Measurements from ENCODE around the gene MYCBP2.

DNA sequence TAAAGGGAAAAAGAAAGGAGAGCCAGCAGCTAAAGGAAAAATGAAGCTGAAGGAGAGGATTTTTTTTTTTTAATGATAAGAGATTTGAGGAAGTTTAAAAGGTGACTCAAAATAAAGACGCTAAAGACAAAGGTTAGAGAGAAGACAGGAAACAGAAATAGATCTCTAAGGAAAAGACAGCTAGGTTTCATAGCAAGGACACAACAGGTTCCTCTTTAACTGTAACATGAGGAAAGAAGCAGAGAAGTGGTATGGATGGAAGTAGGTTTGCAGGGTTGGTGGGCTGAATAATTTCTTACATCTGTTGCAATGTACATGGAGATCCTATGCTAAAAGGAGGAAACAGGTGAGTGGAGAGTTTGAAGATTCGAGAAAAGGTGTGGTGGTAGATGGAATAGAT lies 107.5 kb downstream of the MYCBP2 start:
- TF ChIP-seq, protein P1, sequence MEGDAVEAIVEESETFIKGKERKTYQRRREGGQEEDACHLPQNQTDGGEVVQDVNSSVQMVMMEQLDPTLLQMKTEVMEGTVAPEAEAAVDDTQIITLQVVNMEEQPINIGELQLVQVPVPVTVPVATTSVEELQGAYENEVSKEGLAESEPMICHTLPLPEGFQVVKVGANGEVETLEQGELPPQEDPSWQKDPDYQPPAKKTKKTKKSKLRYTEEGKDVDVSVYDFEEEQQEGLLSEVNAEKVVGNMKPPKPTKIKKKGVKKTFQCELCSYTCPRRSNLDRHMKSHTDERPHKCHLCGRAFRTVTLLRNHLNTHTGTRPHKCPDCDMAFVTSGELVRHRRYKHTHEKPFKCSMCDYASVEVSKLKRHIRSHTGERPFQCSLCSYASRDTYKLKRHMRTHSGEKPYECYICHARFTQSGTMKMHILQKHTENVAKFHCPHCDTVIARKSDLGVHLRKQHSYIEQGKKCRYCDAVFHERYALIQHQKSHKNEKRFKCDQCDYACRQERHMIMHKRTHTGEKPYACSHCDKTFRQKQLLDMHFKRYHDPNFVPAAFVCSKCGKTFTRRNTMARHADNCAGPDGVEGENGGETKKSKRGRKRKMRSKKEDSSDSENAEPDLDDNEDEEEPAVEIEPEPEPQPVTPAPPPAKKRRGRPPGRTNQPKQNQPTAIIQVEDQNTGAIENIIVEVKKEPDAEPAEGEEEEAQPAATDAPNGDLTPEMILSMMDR (IDR thresholded peaks at IDR 0.05; ENCODE audit: low read length), result no peak
- TF ChIP-seq EZH2phosphoT487 (IDR thresholded peaks at IDR 0.05; ENCODE audit: low read length) (no peak), EZH2 (optimal IDR thresholded peaks at IDR 0.05; ENCODE audit: low read depth, low read length) (no peak)

Data from MM.1S (cell line).